Spleen (tissue), 11 donors: ENCODE results near the gene ARID1A. TPM values are rescaled to one million over a fixed set of nuclear protein-coding genes. Genes with fewer than 3 reads are reported as not detected.

Experiments
- DNase-seq: peaks from one replicate; pipeline ENCODE4 v3.0.0-alpha.2; 2020
- H3K27ac ChIP-seq, 8 donors: fragments of 200-600 bp; sonication (generic) in 7 of 8; 1 replicate in 4 of 8; 2 replicates in 4 of 8; pipeline versions ENCODE4 v1.5.0 to v1.8.0; 2016 to 2021; ENCODE audit warnings: inconsistent platforms in 4 of 8, mild to moderate bottlenecking in 4 of 8, moderate library complexity in 1 of 8
- H3K27me3 ChIP-seq, 7 donors: fragments of 200-600 bp; sonication (generic) in 6 of 7; replicated peaks in 1 of 7; 1 replicate in 4 of 7; 2 replicates in 3 of 7; pipeline versions ENCODE4 v1.5.0 to v1.8.0; 2016 to 2021; ENCODE audit warnings: inconsistent platforms in 3 of 7, mild to moderate bottlenecking in 1 of 7
- H3K36me3 ChIP-seq, 6 donors: fragments of 200-600 bp; sonication (generic) in 5 of 6; 1 replicate in 4 of 6; 2 replicates in 2 of 6; pipeline versions ENCODE4 v1.5.0 to v1.8.0; 2016 to 2021; ENCODE audit warnings: inconsistent platforms in 2 of 6
- H3K4me1 ChIP-seq, 6 donors: fragments of 200-600 bp; sonication (generic) in 5 of 6; 1 replicate in 3 of 6; 2 replicates in 3 of 6; pipeline versions ENCODE4 v1.5.0 to v1.8.0; 2016 to 2021; ENCODE audit warnings: inconsistent platforms in 3 of 6
- H3K4me3 ChIP-seq, 8 donors: fragments of 200-600 bp; sonication (generic) in 7 of 8; 1 replicate in 4 of 8; 2 replicates in 4 of 8; pipeline versions ENCODE4 v1.5.0 to v1.8.0; 2016 to 2021; ENCODE audit warnings: inconsistent platforms in 4 of 8, mild to moderate bottlenecking in 4 of 8, moderate library complexity in 2 of 8
- H3K9me3 ChIP-seq, 8 donors: fragments of 200-600 bp; sonication (generic) in 7 of 8; 1 replicate in 4 of 8; 2 replicates in 4 of 8; pipeline versions ENCODE4 v1.5.0 to v1.8.0; 2016 to 2021; ENCODE audit warnings: inconsistent platforms in 4 of 8
- CTCF ChIP-seq, 11 experiments: fragments of 200-600 bp in 7 of 11; fragments of 450-650 bp in 4 of 11; sonication (generic) in 4 of 11; IDR thresholded peaks in 8 of 11; conservative IDR thresholded peaks in 3 of 11; 1 replicate in 7 of 11; 2 replicates in 4 of 11; pipeline versions ENCODE4 v1.4.0 to v1.8.0; 2016 to 2021; ENCODE audit warnings: antibody characterized with exemption in 11 of 11, inconsistent platforms in 4 of 11, mild to moderate bottlenecking in 1 of 11
- POLR2A ChIP-seq, 3 donors: fragments of 450-650 bp; IDR thresholded peaks; one replicate each; pipeline ENCODE4 v1.5.1; 2017; ENCODE audit warnings: antibody characterized with exemption in 3 of 3, mild to moderate bottlenecking in 1 of 3
- POLR2AphosphoS5 ChIP-seq, 3 donors: sonication (generic); formaldehyde crosslinking; IDR thresholded peaks; one replicate each; pipeline ENCODE4 v1.5.1; 2017; ENCODE audit warnings: antibody characterized with exemption in 3 of 3
- WGBS, 5 donors: extraction: QIAGEN DNeasy Blood & Tissue Kit in 3 of 5; methylation state at CpG; one replicate each; pipeline versions ENCODE4 v1.1.5 to v1.1.7; 2013 to 2018; 5-methylcytosine and 5-hydroxymethylcytosine counted together
- intact Hi-C: fragments of 100-400 bp; cut with DNase I; formaldehyde crosslinking; loops from one replicate; pipeline ENCODE4 v1.15.0; 2023; ENCODE audit warnings: low total_unique reads
- polyA plus RNA-seq, 3 donors: library from polyadenylated mRNA; stranded (reverse); fragments of 200-250 nt; gene quantifications; one replicate each; pipeline ENCODE4 v1.2.1, GENCODE V29; 2013
- total RNA-seq, 7 donors: library from RNA; depleted of rRNA in 3 of 7; stranded (reverse); fragments of >200 nt in 3 of 7; fragmentation: NEBNext Ultra II Directional in 4 of 7; extraction: Animal tissue kit (Norgen Biotek cat#: 25700) in 4 of 7; gene quantifications; one replicate each; pipeline versions ENCODE4 v1.1.0 to v1.2.1, GENCODE V29; 2016 to 2021
- donor health status: healthy with polysubstance abuse.
- donor health status: DM: no; HTN: no; CAD: no; lungs with moderate emphysema.
- donor health status: DM: no; HTN: no; CAD: no.
- donor health status: Bipolar disorder and iron deficiency.
- donor health status: healthy.
- donor health status: DM: no; HTN: no; CAD: no.
- donor health status: DM: yes; HTN: yes; CAD: no.

The ARID1A gene
- total and polyA plus RNA-seq, 10 donors: 9.8 to 121 (median 91.8) TPM

GRCh38 chr1:26761217-26761616 lies 65.4 kb downstream of the ARID1A start:
- Histone ChIP-seq H3K4me3 (no peak overlapping the region), H3K27me3 (no peaks in the 10 kb centered on the region), H3K27ac (no peak overlapping the region), H3K9me3 (no peaks in the 10 kb centered on the region), H3K4me1 (peaks cover 0 to 28% (median 10%) of the 10 kb centered on the region in 6 donors), H3K36me3 (peaks cover 0 to 100% (median 73%) of the 10 kb centered on the region in 6 donors)
- DNase-seq: no peak
- 60 to 77% (median 64%) methylated on average over 3 of the region's 3 CpGs for WGBS, 5 donors
- TF ChIP-seq POLR2AphosphoS5 (IDR thresholded peaks at IDR 0.05): no peak
- TF ChIP-seq CTCF (IDR thresholded peaks at IDR 0.05 in 8 of 11, conservative IDR thresholded peaks at IDR 0.05 in 3 of 11): peak in 1 of 11 experiments; percentile 12
- intact Hi-C loops: no loop called here

- Histone ChIP-seq H3K27me3 (no peaks in the 10 kb centered on the region), H3K36me3 (peaks cover 2 to 100% (median 97%) of the 10 kb centered on the region in 6 donors), H3K4me3 (no peak overlapping the region), H3K4me1 (peaks cover 19 to 48% (median 33%) of the 10 kb centered on the region in 6 donors), H3K27ac (peak overlapping the region in 4 of 8 donors; percentile 10 to 62 (median 34)), H3K9me3 (no peaks in the 10 kb centered on the region)
- DNase-seq: no peak
- 74 to 82% (median 81%) methylated on average over 4 of the region's 4 CpGs for WGBS, 5 donors
- no peak for TF ChIP-seq POLR2AphosphoS5 (IDR thresholded peaks at IDR 0.05)
- no peak for TF ChIP-seq CTCF (IDR thresholded peaks at IDR 0.05 in 8 of 11, conservative IDR thresholded peaks at IDR 0.05 in 3 of 11)
- no peak for TF ChIP-seq POLR2A (IDR thresholded peaks at IDR 0.05)
- intact Hi-C loops: no loop called here
Observed at GRCh38 chr1:26767714-26768113, 71.9 kb downstream of the ARID1A start.

- TF ChIP-seq POLR2A (IDR thresholded peaks at IDR 0.05) (no peak), POLR2AphosphoS5 (IDR thresholded peaks at IDR 0.05) (peak in 1 of 3 donors; percentile 5)
- peaks cover 19 to 48% (median 33%) of the 10 kb centered on the region in 6 donors for H3K4me1 ChIP-seq
- WGBS, 5 donors: 38 to 51% (median 41%) methylated on average over 3 of the region's 3 CpGs
- no peak for DNase-seq
- peak overlapping the region in 5 of 8 donors; percentile 5 to 62 (median 20) for H3K27ac ChIP-seq
- intact Hi-C loops: no loop called here
- no peaks in the 10 kb centered on the region for H3K27me3 ChIP-seq
- H3K36me3 ChIP-seq: peaks cover 2 to 100% (median 97%) of the 10 kb centered on the region in 6 donors
- H3K4me3 ChIP-seq: no peak overlapping the region
- H3K9me3 ChIP-seq: no peaks in the 10 kb centered on the region
Observed at GRCh38 chr1:26768755-26769154, 72.9 kb downstream of the ARID1A start.

GRCh38 chr1:26771285-26771642 lies 75.4 kb downstream of the ARID1A start:
- Histone ChIP-seq H3K9me3 (no peaks in the 10 kb centered on the region), H3K27me3 (no peaks in the 10 kb centered on the region), H3K36me3 (peaks cover 10 to 100% (median 99%) of the 10 kb centered on the region in 6 donors), H3K27ac (peak overlapping the region; percentile 21 to 76 (median 50)), H3K4me1 (peaks cover 19 to 54% (median 37%) of the 10 kb centered on the region in 6 donors), H3K4me3 (no peak overlapping the region)
- WGBS, 5 donors: 42 to 72% (median 60%) methylated on average over 3 of the region's 3 CpGs
- no peak for DNase-seq
- intact Hi-C loops: no loop called here
- peak in 1 of 3 donors; percentile 28 for TF ChIP-seq POLR2AphosphoS5 (IDR thresholded peaks at IDR 0.05)
- no peak for TF ChIP-seq POLR2A (IDR thresholded peaks at IDR 0.05)
- TF ChIP-seq CTCF (IDR thresholded peaks at IDR 0.05 in 8 of 11, conservative IDR thresholded peaks at IDR 0.05 in 3 of 11): no peak
